ENCODE data around the gene MYOCOS.
"Not testable (repeated sequence)": the region's sequence is repeated elsewhere in the genome, so short reads cannot be mapped to it uniquely, and the experiment has no call there.

Gene MYOCOS, protein sequence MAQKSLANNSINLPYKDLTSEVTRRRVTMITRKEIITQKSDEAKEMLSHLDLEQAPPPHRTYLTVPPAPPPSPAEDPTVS

DNA sequence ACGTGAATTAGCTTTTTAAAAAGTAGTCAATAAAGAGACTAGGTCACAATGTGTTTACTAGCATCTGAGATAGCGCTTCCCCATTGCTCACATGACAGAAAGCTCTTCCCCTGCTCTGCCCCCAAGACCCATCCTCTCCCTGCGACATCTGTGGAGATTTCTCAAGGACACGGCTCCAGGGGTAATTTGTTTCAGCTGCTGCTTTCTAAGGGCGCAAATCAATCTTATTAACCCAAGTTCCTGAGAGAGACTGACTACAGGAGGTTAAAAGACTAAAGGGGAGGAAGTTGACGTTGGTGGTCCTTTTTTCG is at the start of gene MYOCOS:
Gene MYOCOS, plus strand, starts transcription at position 92 of the 311 bp plus-strand sequence. CDS start 1,641 bp downstream, outside the sequence.
- no peak for DNase-seq (ENCODE audit: low read depth in 2 of 2)

GRCh38 chr1:171576144-171576543 is 45.9 kb upstream of the MYOCOS start:
- DNase-seq (ENCODE audit: low read depth in 2 of 2), result no peak

- DNase-seq (ENCODE audit: low read depth in 2 of 2), result no peak
Measured at GRCh38 chr1:171581226-171581625, 40.8 kb upstream of the MYOCOS start.

- no peak for DNase-seq (ENCODE audit: low read depth in 2 of 2)
Measured at GRCh38 chr1:171581766-171582165, 40.3 kb upstream of the MYOCOS start.

GRCh38 chr1:171582589-171582988 is 39.5 kb upstream of the MYOCOS start:
- DNase-seq (ENCODE audit: low read depth in 2 of 2), result no peak

DNA sequence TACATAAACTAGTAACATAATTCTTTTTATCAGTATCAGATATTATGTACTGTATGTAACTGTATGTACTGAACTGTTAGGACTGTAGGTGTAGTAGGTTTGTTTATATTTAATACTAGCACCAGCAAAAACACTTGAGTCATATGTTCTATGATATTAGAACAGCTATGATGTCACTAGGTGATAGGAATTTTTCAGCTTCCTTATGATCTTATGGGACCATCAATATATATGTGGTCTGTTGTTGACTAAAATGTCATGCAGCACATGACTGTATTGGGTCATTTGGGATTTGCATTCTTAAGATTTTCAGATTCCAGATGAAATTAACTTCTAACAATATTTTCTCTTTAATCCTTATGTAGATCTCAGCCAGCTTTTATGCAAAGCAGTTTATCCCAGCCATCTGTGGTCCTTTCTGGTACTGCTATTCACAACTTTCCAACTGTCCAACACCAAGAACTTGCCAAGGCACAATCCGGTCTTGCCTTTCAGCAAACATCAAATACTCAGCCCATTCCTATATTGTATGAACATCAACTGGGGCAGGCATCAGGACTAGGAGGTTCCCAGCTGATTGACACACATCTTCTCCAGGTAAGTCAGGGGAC is 38.3 kb upstream of the MYOCOS start:
- DNase-seq (ENCODE audit: low read depth in 2 of 2), result no peak

- DNase-seq (ENCODE audit: low read depth in 2 of 2), result no peak
Measured at GRCh38 chr1:171585715-171586114, 36.3 kb upstream of the MYOCOS start.

- no peak for DNase-seq (ENCODE audit: low read depth in 2 of 2)
Measured at GRCh38 chr1:171588230-171588629, 33.8 kb upstream of the MYOCOS start.

DNA sequence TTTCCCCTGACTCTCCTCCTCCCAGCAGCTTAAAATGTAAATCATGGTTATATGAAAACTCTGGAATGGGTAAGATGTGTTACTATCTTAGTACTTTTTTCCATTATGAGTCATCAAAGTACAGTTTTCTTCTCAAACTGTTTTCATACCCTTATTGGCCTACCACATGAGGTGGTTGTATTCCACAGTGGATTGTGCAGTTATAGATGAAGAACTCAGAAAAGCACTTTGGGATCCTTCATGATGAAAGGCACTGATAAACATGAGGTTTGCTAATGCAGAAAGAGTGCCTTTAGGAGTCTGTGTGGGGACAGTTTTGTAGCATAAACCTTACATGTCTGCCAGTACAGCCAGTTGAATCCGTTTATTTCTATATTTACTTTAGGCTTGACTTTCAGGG is 32.0 kb upstream of the MYOCOS start:
- no peak for DNase-seq (ENCODE audit: low read depth in 2 of 2)

DNA sequence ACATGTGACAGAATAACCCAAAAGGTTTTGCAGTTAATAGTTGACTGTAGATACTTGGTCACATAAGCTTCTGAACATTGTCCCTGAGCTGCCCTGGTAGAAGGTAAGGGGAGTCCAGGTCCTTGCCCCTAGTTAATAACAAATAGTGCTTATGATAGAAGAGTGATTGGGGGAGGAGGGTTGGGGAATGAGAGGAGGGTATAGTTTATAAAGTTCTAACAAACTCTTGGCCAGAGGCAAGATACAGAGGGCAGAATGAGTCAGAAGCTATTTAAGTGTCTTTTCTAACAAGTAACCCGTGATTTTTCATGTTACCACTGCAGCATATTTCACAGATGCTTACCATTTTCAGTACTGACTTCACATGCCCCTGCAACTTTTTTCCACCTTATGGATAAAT is 26.7 kb upstream of the MYOCOS start:
- no peak for DNase-seq (ENCODE audit: low read depth in 2 of 2)

GRCh38 chr1:171596119-171596518 is 25.9 kb upstream of the MYOCOS start:
- DNase-seq (ENCODE audit: low read depth in 2 of 2), result no peak

- DNase-seq (ENCODE audit: low read depth in 2 of 2), result no peak
Measured at GRCh38 chr1:171596705-171597104, 25.3 kb upstream of the MYOCOS start.

DNA sequence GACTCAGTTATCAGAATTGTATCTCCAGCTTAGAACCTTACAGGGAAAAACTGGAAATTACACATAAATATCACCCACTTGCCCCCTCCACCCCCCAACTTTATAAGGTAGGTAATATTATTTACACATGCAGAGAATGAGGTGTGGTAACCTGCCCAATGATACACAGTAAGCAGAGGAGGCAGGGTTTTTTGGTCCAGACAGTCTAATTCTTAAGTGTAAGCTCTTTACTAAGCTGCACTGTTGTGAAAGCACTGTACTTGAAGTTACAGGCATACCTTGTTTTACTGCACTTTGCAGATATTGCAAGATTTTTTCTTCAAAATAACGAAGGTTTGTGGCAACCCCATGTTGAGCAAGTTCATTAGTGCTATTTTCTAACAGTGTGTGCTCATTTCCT is 24.8 kb upstream of the MYOCOS start:
- no peak for DNase-seq (ENCODE audit: low read depth in 2 of 2)

DNA sequence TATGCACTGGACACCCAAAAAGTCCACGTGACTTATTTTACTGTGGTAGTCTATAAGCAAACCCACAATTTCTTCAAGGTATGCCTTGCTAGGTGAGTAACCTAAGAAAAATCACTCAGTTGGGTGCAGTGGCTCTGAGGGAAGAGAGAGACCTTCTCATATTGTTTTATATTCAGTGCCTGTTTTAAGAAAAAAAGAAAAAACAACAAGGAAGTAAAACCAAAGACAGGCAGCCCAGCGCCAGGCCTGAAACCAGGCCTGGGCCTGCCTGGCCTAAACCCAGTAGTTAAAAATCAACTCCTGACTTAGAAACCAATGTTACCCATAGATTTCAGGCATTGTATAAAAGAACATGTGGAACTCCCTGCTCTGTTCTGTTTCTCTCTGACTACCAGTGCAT is 21.7 kb upstream of the MYOCOS start:
- DNase-seq (ENCODE audit: low read depth in 2 of 2), result not testable (repeated sequence)

DNA sequence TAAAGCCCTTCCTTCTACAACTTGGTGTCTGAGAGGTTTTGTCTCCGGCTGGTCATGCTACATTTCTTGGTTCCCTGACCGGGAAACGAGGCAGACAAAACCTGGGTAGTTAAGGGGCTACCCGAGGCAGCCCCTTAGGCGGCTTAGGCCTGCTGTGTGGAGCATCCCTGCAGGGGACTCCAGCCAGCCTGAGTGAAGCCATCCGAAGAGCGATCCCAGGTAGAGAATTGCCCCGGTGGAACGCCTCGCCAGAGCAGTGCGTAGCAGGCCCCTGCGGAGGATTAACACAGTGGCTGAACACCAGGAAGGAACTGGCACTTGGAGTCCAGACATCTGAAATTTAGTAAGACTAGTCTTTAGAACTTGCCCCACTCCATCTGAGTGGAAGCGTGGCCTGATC is 21.2 kb upstream of the MYOCOS start:
- no peak for DNase-seq (ENCODE audit: low read depth in 2 of 2)

DNA sequence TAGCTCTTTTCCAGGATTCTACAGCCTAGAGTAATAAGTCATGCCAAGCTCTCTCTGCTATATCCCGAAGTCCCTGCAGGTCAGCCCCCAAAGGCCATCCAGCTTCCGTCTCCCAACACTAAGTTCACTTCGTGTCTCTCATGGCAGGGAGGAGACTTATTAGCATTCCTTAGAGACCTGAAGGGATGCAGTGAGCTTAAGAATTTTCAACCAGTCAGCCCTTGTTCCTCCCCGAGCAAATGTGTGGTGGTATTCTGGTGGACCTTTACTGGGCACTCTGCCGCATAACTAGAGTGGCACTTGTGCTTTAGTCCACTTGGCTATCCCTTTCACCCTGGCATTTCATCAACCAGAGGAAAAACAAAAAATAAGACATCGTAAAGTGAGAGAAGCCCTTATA is 19.0 kb upstream of the MYOCOS start:
- DNase-seq (ENCODE audit: low read depth in 2 of 2), result not testable (repeated sequence)

- DNase-seq (ENCODE audit: low read depth in 2 of 2), result no peak
Measured at GRCh38 chr1:171606402-171606941, 15.6 kb upstream of the MYOCOS start.

GRCh38 chr1:171610385-171610784 is 11.7 kb upstream of the MYOCOS start:
- DNase-seq (ENCODE audit: low read depth in 2 of 2), result no peak

DNA sequence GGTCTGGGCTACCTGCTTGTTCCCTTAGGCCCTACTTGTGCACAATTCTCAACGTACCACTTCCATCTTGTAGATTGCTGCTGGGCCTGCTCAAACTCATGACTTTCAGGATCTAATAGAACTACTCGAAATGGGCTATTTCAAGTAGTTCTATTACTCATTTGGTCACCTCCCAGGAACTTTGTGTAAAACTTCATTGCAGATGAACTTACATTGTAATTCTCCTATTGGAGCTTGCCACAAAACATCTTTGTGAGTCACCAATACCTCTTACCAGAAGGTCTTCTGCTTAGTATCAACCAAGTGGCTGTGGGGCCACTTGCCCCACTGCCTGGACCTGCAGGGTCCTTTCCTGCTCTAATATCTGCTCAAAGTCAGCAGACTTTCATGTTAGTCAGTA is 10.7 kb upstream of the MYOCOS start:
- no peak for DNase-seq (ENCODE audit: low read depth in 2 of 2)

DNA sequence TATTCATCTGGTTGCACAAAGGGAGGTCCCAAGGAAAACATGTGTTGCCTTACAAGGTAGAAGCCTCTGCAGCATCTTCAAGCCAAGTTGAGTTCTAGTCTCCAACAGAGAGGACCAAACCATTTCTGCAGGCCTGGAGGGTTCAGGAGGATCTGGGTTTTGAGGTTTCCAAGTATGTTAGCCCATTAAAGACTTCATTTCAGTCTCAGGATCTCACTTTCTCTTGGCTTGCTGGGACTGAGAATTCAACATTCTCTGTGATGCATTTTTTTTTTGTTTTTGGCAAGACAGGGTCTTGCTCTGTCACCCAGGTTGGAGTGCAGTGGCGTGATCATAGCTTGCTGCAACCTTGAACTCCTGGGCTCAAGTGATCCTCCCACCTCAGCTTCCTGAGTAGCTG is 8.8 kb upstream of the MYOCOS start:
- no peak for DNase-seq (ENCODE audit: low read depth in 2 of 2)

DNA sequence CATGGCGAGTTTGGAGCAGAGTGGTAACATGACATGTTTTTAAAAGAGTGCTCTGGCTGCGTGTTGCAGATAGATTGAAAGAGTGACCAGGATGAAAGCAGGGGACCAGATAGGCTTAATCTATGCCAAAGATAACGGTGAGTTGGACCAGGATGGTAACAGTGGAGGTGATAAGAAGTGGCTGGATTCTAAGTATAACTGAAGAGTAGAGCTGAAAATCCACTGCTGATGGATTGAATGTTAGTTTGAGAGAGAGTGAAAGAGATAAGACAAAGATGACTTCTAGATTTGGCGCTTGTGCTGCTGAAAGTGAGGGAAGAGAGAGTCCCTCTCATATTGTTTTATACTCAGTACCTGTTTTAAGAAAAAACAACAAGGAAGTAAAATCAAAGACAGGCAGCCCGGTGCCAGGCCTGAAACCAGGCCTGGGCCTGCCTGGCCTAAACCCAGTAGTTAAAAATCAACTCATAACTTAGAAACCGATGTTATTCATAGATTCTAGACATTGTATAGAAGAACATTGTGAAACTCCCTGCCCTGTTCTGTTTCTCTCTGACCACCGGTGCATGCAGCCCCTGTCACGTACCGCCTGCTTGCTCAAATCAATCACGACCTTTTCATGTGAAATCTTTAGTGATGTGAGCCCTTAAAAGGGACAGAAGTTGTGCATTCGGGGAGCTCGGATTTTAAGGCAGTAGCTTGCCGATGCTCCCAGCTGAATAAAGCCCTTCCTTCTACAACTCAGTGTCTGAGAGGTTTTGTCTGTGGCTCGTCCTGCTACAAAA is 6.7 kb upstream of the MYOCOS start:
- DNase-seq (ENCODE audit: low read depth in 2 of 2), result not testable (repeated sequence)

- no peak for DNase-seq (ENCODE audit: low read depth in 2 of 2)
Measured at GRCh38 chr1:171616586-171616985, 5.5 kb upstream of the MYOCOS start.

- no peak for DNase-seq (ENCODE audit: low read depth in 2 of 2)
Measured at GRCh38 chr1:171623651-171624331, 1.7 kb downstream of the MYOCOS start.
